HG03457 (cell line): ENCODE results near the gene C1QL4.
"Not testable (repeated sequence)": the region's sequence is repeated elsewhere in the genome, so short reads cannot be mapped to it uniquely, and the experiment has no call there.

Source experiments
- ATAC-seq: cut with Tn5 transposase; IDR thresholded peaks from one replicate; pipeline ENCODE4 v1.9.1; 2021; ENCODE audit warnings: moderate number of reproducible peaks; ENCODE audit not compliant: unreplicated experiment

The C1QL4 gene

DNA sequence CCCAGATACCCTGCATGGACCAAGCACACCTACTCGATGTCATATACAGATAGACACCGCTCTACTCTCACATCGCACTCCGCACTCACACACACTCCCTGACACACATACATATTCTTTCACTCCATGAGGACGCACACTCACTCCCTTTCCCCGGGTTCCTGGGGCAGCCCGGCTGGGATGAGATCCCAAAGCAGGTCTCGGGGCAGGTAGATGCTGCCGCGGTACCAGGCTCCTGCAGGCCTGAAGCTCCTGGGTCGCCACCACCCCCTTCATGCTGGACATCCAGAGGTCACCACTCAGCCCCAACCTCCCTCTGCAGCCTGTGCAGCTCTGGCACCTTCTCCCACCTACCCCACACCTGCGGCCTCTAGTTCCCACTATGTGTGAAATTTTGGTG, 2.3 kb downstream of the C1QL4 start:
- no peak for ATAC-seq

DNA sequence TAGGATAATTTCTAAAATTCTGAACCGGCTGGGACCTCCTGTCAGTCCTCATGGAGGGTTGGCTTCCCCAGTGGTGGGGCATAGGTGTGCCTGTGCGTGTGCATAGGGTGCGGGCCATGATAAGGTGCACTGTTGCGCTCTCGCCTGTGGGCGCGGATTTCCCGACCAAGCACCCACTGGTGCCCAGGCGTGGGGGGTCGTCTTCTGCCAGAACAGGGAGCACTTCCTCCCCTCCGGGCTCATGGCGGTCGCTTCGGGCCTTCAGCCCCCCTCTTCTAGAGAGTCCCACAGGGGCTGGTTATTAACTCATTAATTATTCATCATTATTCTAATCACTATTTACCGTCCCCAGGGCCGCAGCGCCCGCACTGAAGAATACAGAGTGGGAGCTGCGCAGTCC, 2.8 kb downstream of the C1QL4 start:
- no peak for ATAC-seq

GRCh38 chr12:49333778-49334177, 3.2 kb downstream of the C1QL4 start:
- ATAC-seq: not testable (repeated sequence)

DNA sequence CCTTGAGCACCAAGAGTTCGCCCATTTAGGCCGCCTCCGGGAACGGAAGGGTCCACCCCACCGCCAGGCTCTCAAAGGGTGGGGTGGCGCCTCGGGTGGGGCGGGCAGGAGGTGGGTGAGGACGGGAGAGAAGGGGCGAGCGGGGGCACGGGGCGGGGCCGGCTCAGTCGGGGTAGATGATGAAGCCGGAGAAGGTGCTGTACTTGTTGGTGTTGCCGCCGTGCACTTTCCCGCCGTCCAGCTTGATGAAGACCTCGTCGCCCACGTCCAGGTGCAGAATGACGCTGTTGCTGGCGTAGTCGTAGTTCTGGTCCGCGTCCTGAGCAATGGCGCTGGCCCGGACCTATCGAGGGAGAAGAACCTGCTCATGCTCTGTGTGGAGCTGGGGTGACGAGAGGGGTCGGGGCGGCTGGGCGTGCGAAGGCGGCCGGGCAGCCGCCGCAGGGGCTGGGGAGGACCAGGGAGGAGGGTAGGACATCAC, 4.1 kb downstream of the C1QL4 start:
- no peak for ATAC-seq

DNA sequence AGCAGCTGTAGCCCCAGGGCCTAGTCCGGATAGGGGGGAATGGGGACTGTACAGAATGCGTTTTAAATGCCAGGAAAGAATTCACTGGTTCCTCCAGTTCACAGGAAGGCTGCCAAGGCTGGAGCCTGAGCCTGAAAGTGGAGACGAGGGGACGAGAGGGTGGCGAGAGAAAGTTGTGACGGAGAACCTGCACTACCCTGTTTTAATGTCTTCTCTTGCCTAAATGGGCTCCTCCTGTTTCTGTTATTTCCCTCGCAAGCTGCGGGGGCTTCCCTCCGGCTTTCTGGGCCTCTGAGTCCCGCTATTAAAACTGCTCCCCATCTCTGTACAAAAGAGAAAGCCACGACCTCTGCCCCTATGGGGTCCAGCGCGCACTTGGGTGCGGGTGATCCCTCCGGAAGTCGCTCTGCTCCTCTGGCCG, 4.5 kb downstream of the C1QL4 start:
- no peak for ATAC-seq

GRCh38 chr12:49331380-49332222, 5.4 kb downstream of the C1QL4 start:
- no peak for ATAC-seq

- no peak for ATAC-seq
Measured at GRCh38 chr12:49330631-49331379, 6.2 kb downstream of the C1QL4 start.

DNA sequence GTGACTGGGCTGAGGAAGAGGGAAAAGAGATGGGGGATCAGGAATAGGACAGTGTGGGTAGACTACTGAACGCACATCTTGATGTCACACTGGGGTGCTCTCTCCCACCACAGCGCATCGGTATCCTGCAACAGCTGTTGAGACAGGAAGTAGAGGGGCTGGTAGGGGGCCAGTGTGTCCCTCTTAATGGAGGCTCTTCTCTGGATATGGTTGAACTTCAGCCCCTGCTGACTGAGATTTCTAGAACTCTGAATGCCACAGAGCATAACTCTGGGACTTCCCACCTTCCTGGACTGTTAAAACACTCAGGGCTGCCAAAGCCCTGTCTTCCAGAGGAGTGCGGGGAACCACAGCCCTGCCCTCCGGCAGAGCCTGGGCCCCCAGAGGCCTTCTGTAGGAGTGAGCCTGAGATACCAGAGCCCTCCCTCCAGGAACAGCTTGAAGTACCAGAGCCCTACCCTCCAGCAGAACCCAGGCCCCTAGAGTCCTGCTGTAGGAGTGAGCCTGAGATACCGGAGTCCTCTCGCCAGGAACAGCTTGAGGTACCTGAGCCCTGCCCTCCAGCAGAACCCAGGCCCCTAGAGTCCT, 6.9 kb downstream of the C1QL4 start:
- ATAC-seq: no peak

- no peak for ATAC-seq
Measured at GRCh38 chr12:49328816-49329215, 8.2 kb downstream of the C1QL4 start.

GRCh38 chr12:49327887-49328286, 9.1 kb downstream of the C1QL4 start:
- no peak for ATAC-seq

- ATAC-seq: no peak
Measured at GRCh38 chr12:49327368-49327767, 9.6 kb downstream of the C1QL4 start.

DNA sequence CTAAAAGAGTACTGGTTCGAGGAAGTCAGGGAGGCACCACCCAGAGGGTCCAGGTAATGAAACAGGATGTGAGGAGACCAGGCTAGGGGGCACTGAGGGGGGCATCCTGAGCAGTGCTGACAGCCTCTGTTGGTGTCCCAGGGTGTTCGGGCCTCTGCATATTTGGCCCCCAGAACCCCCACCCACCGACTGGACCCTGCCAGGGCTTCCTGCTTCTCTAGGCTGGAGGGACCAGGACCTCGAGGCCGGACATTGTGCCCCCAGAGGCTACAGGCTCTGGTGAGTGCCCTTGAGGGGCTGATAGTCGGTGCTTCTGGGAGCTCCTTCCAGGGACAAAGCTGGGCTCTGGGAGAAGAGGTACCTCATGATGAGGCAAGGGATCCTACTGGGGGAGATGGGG, 11.4 kb downstream of the C1QL4 start:
- ATAC-seq: no peak

- no peak for ATAC-seq
Measured at GRCh38 chr12:49323524-49324097, 13.4 kb downstream of the C1QL4 start.

DNA sequence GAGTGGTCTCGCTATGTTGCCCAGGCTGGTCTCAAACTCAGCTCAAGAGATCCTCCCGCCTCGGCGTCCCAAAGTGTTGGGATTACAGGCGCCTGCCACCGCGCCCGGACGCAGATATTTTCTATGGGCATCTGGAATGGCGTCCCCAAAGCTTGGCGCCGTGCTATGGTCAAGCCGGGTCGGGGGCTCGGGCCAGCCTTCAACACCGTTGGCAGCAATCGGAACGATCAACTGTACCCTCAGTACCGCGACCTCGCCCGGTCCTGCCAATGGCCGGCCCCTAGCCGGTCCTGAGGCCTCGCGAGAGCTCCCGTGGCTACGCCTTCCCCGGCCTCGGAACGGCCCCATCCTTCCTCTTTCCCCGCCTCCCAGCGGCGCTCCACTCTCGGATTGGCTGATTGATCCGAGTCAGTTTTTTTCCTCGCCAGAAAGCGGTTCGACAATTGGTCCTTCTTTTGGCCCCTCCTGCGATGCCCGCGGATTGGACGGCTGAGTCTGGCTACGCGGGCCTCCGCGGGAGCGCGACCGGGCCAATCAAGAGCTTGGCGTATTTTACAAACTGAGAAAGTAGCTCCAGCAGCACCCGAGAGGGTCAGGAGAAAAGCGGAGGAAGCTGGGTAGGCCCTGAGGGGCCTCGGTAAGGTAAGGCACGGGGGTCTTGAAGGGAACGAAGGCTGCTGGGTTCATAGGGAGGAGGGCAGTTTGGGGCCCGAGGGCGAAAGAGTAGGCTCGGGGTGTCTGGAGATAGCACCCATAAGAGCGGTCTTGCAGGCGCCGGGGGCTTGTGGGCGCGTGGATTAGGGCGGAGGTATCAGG, 14.1 kb downstream of the C1QL4 start, which contains the start of gene TROAP:
Gene TROAP (plus strand): TSS at position 548 of the 816 bp plus-strand sequence. CDS start 354 bp downstream, outside the sequence.
- ATAC-seq: peak; percentile 91

DNA sequence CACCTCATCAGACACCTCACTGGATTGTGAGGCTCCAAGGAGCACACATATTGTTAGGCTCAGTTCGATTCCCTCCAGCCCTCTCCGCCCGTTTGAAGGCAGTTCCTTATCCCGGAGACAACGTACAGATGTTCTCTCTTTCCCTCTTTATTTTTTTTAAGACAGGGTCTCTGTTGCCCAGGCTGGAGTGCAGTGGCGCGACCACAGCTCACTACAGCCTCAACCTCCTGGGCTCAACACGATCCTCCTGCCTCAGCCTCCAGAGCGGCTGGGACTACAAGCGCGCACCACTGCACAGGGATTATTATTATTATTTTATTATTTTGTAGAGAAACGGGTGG, 14.7 kb downstream of the C1QL4 start:
- ATAC-seq: no peak

DNA sequence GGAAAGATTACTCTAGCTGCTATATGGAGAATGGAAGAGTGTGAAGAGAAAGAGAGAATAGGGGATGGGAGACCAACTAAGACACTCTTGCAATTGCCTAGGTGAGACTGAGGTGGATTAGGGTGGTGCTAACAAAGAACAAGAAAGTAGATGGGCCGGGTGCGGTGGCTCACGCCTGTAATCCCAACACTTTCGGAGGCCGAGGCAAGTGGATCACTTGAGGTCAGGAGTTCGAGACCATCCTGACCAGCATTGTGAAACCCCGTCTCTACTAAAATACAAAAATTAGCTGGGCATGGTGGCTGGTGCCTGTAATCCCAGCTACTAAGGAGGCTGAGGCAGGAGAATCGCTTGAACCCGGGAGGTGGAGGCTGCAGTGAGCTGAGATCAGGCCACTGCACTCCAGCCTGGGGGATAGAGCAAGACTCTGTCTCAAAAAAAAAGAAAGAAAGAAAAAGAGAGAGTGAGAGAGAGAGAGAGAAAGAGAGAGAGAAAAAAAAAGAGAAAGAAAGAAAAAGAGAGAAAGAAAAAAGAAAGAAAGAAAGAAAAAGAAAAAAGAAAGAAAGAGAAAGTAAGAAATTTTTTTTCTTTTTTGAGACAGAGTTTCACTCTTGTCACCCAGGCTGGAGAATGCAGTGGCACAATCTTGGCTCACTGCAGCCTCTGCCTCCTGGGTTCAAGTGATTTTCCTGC, 16.4 kb downstream of the C1QL4 start:
- ATAC-seq: not testable (repeated sequence)

GRCh38 chr12:49317118-49317517, 19.9 kb downstream of the C1QL4 start:
- ATAC-seq: not testable (repeated sequence)

DNA sequence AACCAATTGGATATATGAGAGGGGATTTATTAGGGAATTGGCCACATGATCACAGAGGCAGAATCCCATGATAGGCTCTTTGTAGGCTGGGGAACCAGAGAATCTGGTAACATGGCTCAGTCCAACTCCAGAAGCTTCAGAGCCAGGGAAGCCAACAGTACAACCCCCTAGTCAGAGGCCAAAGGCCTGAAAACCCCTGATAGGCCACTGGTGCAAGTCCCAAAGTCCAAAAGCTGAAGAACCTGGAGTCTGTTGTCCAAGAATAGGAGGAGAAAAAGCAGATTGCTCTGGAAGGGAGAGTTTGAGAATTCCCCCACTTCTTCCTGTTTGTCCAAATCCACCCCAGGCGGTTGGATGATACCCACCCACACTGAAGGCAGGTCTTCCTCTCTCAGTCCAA, 22.2 kb downstream of the C1QL4 start:
- no peak for ATAC-seq

GRCh38 chr12:49310451-49311000, 26.5 kb downstream of the C1QL4 start:
- ATAC-seq: not testable (repeated sequence)

GRCh38 chr12:49309386-49309785, 27.6 kb downstream of the C1QL4 start:
- ATAC-seq: no peak
